Keratinocyte (primary cell): ENCODE results near the gene KRTAP4-11. TPM values are rescaled to one million over a fixed set of nuclear protein-coding genes. Genes with fewer than 3 reads are reported as not detected.

Source experiments
- DNase-seq: peaks from one replicate; pipeline ENCODE4 v3.0.0-alpha.2; 2011; ENCODE audit warnings: low read depth, missing footprints, low spot score
- FAIRE-seq: peaks from 2 replicates; lab custom pipeline; 2011; peaks lifted over from hg19 to GRCh38; lab: Jason Lieb, UNC
- H2AFZ ChIP-seq: 2 replicates; pipeline ENCODE4 v1.6.0; 2012; ENCODE audit warnings: low read length, control low read depth, inconsistent platforms; ENCODE audit not compliant: control insufficient read depth
- H3K27ac ChIP-seq: 2 replicates; pipeline ENCODE4 v1.5.1; 2011; ENCODE audit warnings: low read length; ENCODE audit not compliant: control insufficient read depth, insufficient read depth
- H3K27me3 ChIP-seq: 3 replicates; pipeline ENCODE4 v1.6.0; 2011; ENCODE audit warnings: low read length; ENCODE audit not compliant: control insufficient read depth, insufficient read depth; ENCODE audit errors: extremely low read depth
- H3K36me3 ChIP-seq, 2 experiments: 2 replicates in 1 of 2; 3 replicates in 1 of 2; pipeline ENCODE4 v1.5.1; 2011; ENCODE audit warnings: low read length in 2 of 2, mild to moderate bottlenecking in 1 of 2; ENCODE audit not compliant: control insufficient read depth in 2 of 2, insufficient read depth in 2 of 2; ENCODE audit errors: extremely low read depth in 1 of 2
- H3K4me1 ChIP-seq: 3 replicates; pipeline ENCODE4 v1.5.1; 2011; ENCODE audit warnings: low read length; ENCODE audit not compliant: control insufficient read depth, insufficient read depth; ENCODE audit errors: extremely low read depth
- H3K4me2 ChIP-seq: 3 replicates; pipeline ENCODE4 v1.6.0; 2011; ENCODE audit warnings: low read depth, low read length; ENCODE audit not compliant: control insufficient read depth, insufficient read depth; ENCODE audit errors: extremely low read depth
- H3K4me3 ChIP-seq, 3 experiments: fragments of 200-600 bp in 1 of 3; sonication (generic) in 1 of 3; 2 replicates in 2 of 3; 3 replicates in 1 of 3; pipeline ENCODE4 v1.5.1; 2011 to 2016; ENCODE audit warnings: low read length in 3 of 3, mild to moderate bottlenecking in 3 of 3, control low read depth in 2 of 3, inconsistent platforms in 1 of 3, low read depth in 1 of 3, mixed read lengths in 1 of 3, mixed run types in 1 of 3, moderate library complexity in 1 of 3; ENCODE audit not compliant: control insufficient read depth in 2 of 3, insufficient read depth in 2 of 3; ENCODE audit errors: extremely low read depth in 1 of 3
- H3K79me2 ChIP-seq: 2 replicates; pipeline ENCODE4 v1.6.0; 2012; ENCODE audit warnings: low read length; ENCODE audit not compliant: control insufficient read depth, insufficient read depth
- H3K9ac ChIP-seq: 3 replicates; pipeline ENCODE4 v1.6.0; 2011; ENCODE audit warnings: low read length; ENCODE audit not compliant: control insufficient read depth, insufficient read depth; ENCODE audit errors: extremely low read depth
- H3K9me1 ChIP-seq: 3 replicates; pipeline ENCODE4 v1.6.0; 2011; ENCODE audit warnings: low read length; ENCODE audit not compliant: control insufficient read depth, insufficient read depth; ENCODE audit errors: extremely low read depth
- H3K9me3 ChIP-seq: 2 replicates; pipeline ENCODE4 v1.5.1; 2012; ENCODE audit warnings: low read depth, low read length; ENCODE audit not compliant: control insufficient read depth
- H4K20me1 ChIP-seq: 3 replicates; pipeline ENCODE4 v1.6.0; 2011; ENCODE audit warnings: low read length; ENCODE audit not compliant: control insufficient read depth, insufficient read depth; ENCODE audit errors: extremely low read depth
- CTCF ChIP-seq, 3 experiments: IDR thresholded peaks in 1 of 3; conservative IDR thresholded peaks in 1 of 3; optimal IDR thresholded peaks in 1 of 3; 2 replicates in 2 of 3; 3 replicates in 1 of 3; pipeline versions ENCODE3 to v1.5.1; 2011; ENCODE audit warnings: low read length in 3 of 3, mild to moderate bottlenecking in 3 of 3, moderate library complexity in 2 of 3, control low read depth in 1 of 3, inconsistent platforms in 1 of 3; ENCODE audit not compliant: insufficient read depth in 2 of 3; ENCODE audit errors: extremely low read depth in 1 of 3
- EZH2 ChIP-seq: IDR thresholded peaks from one replicate; pipeline ENCODE4 v1.6.1; 2012; ENCODE audit warnings: inconsistent platforms, mild to moderate bottlenecking, low read length, moderate library complexity
- dilution Hi-C: fragments of 300-500 bp; cut with MboI; formaldehyde crosslinking; loops from one replicate; pipeline ENCODE4 v1.7.0; 2020; ENCODE audit warnings: low sequenced_read_pairs; ENCODE audit not compliant: extremely low pct_ligation_motif_present
- polyA plus RNA-seq, 5 experiments: library from polyadenylated mRNA; depleted of rRNA in 3 of 5; stranded (reverse) in 3 of 5; stranded (forward) in 1 of 5; unstranded in 1 of 5; fragments of >200 nt; gene quantifications; 1 replicate in 1 of 5; 2 replicates in 3 of 5; 3 replicates in 1 of 5; pipeline versions ENCODE4 v1.2.1 to v1.2.3, GENCODE V29; 2011 to 2012; ENCODE audit warnings: missing spikeins in 2 of 5, low read depth in 1 of 5, low replicate concordance in 1 of 5

Gene KRTAP4-11
- polyA plus RNA-seq, 1 donor (not counting 4 experiments of a cell fraction or from before 2014, with no cell fraction given): not detected

- no peak overlapping the region for H3K4me3 ChIP-seq
- no peaks in the 10 kb centered on the region for H3K79me2 ChIP-seq
- dilution Hi-C loops: no loop called here
- no peak overlapping the region for H3K4me2 ChIP-seq
- DNase-seq: no peak
- no peak overlapping the region for H2AFZ ChIP-seq
- H3K27me3 ChIP-seq: no peaks in the 10 kb centered on the region
- TF ChIP-seq EZH2 (no peak), CTCF (optimal IDR thresholded peaks at IDR 0.05 in 1 of 3, IDR thresholded peaks at IDR 0.05 in 1 of 3, conservative IDR thresholded peaks at IDR 0.05 in 1 of 3; ENCODE audit: extremely low read depth in 1 of 3, insufficient read depth in 2 of 3, low read length in 3 of 3) (no peak)
- H3K27ac ChIP-seq: no peak overlapping the region
- no peaks in the 10 kb centered on the region for H3K4me1 ChIP-seq
- no peak for FAIRE-seq
- no peaks in the 10 kb centered on the region for H4K20me1 ChIP-seq
- no peak overlapping the region for H3K9ac ChIP-seq
- no peaks in the 10 kb centered on the region for H3K36me3 ChIP-seq
- H3K9me1 ChIP-seq: no peaks in the 10 kb centered on the region
- H3K9me3 ChIP-seq: peaks cover 3% of the 10 kb centered on the region
These were observed 29.5 kb upstream of the KRTAP4-11 start for GRCh38 chr17:41147531-41148204.

- peaks cover 8% of the 10 kb centered on the region for H3K4me1 ChIP-seq
- H2AFZ ChIP-seq: no peak overlapping the region
- FAIRE-seq (no peak), DNase-seq (no peak)
- H3K36me3 ChIP-seq: no peaks in the 10 kb centered on the region
- no peak for TF ChIP-seq EZH2
- TF ChIP-seq CTCF (optimal IDR thresholded peaks at IDR 0.05 in 1 of 3, IDR thresholded peaks at IDR 0.05 in 1 of 3, conservative IDR thresholded peaks at IDR 0.05 in 1 of 3; ENCODE audit: extremely low read depth in 1 of 3, insufficient read depth in 2 of 3, low read length in 3 of 3): no peak
- no peaks in the 10 kb centered on the region for H3K79me2 ChIP-seq
- H3K4me2 ChIP-seq: no peak overlapping the region
- no peak overlapping the region for H3K9ac ChIP-seq
- peaks cover 5% of the 10 kb centered on the region for H3K9me3 ChIP-seq
- H3K9me1 ChIP-seq: no peaks in the 10 kb centered on the region
- no peaks in the 10 kb centered on the region for H3K27me3 ChIP-seq
- H3K4me3 ChIP-seq: no peak overlapping the region
- dilution Hi-C loops: no loop called here
- H3K27ac ChIP-seq: no peak overlapping the region
- no peaks in the 10 kb centered on the region for H4K20me1 ChIP-seq
These were observed 27.1 kb upstream of the KRTAP4-11 start for GRCh38 chr17:41145261-41145660.
